K562 (cell line): ENCODE measurements around the gene BEST4. TPM values are rescaled to one million over a fixed set of nuclear protein-coding genes. Genes with fewer than 3 reads are reported as not detected.

Experiments
- ATAC-seq: fragments of 200-7000 bp; cut with Tn5 transposase; 3 replicates; pipeline ENCODE4 v1.9.1; 2020; ENCODE audit warnings: moderate library complexity
- BruUV-seq: library from RNA; stranded (reverse); fragments of 400-500 nt; replicated peaks from 2 replicates; lab custom pipeline; 2021; lab: Mats Ljungman, UMichigan
- CTCF ChIA-PET: fragments of 300-600 bp; formaldehyde crosslinking; extraction: SDS; loops from one replicate; lab custom pipeline; 2021; ENCODE audit warnings: low intra/inter-chr PET ratio; lab: Yijun Ruan, JAX
- POLR2A ChIA-PET: fragments of 300-600, 350-650 bp; sonication (Branson Sonifier 250); formaldehyde crosslinking; extraction: SDS; loops from one replicate; lab custom pipeline; 2021; ENCODE audit warnings: antibody characterized with exemption, inconsistent platforms; lab: Yijun Ruan, JAX
- DNase-seq, 4 experiments: peaks; one replicate each; pipeline versions ENCODE4 v3.0.0 to v3.0.0-alpha.2; 2011 to 2018; ENCODE audit warnings: low spot score in 3 of 4, mixed read lengths in 3 of 4; ENCODE audit errors: extremely low read depth in 1 of 4
- FAIRE-seq: peaks from 2 replicates; lab custom pipeline; 2011; peaks lifted over from hg19 to GRCh38; lab: Jason Lieb, UNC
- H2AFZ ChIP-seq: 2 replicates; pipeline ENCODE4 v1.6.0; 2011; ENCODE audit warnings: low read depth, low read length, control low read depth, inconsistent platforms
- H3K27ac ChIP-seq: fragments of 200-600 bp; 3 replicates; pipeline ENCODE4 v1.8.0; 2011; ENCODE audit warnings: low read depth, mild to moderate bottlenecking, control low read depth, inconsistent platforms, low read length, moderate library complexity, mixed read lengths; ENCODE audit errors: extremely low read depth
- H3K27me3 ChIP-seq, 2 experiments: fragments of 300-600 bp in 1 of 2; 2 replicates in 1 of 2; 3 replicates in 1 of 2; pipeline versions ENCODE4 v1.6.0 to v1.8.0; 2011; ENCODE audit warnings: inconsistent platforms in 2 of 2, low read length in 2 of 2, mild to moderate bottlenecking in 1 of 2, mixed read lengths in 1 of 2, moderate library complexity in 1 of 2; ENCODE audit not compliant: control insufficient read depth in 2 of 2, insufficient read depth in 2 of 2
- H3K36me3 ChIP-seq: fragments of 300-600 bp; 3 replicates; pipeline ENCODE4 v1.8.0; 2011; ENCODE audit warnings: mild to moderate bottlenecking, low read length, inconsistent platforms; ENCODE audit not compliant: control insufficient read depth, insufficient read depth
- H3K4me1 ChIP-seq, 2 experiments: fragments of 200-600 bp in 1 of 2; replicated peaks in 1 of 2; 2 replicates in 1 of 2; 3 replicates in 1 of 2; pipeline versions ENCODE4 v1.5.1 to v1.8.0; 2011; ENCODE audit warnings: inconsistent platforms in 2 of 2, low read length in 2 of 2, mild to moderate bottlenecking in 1 of 2, mixed read lengths in 1 of 2, moderate library complexity in 1 of 2; ENCODE audit not compliant: control insufficient read depth in 2 of 2, insufficient read depth in 2 of 2
- H3K4me2 ChIP-seq: 2 replicates; pipeline ENCODE4 v1.6.1; 2011; ENCODE audit warnings: low read length, control low read depth, inconsistent platforms, mixed read lengths; ENCODE audit not compliant: insufficient read depth
- H3K4me3 ChIP-seq: fragments of 200-600 bp; sonication (generic), shearing (Covaris generic); 2 replicates; pipeline ENCODE4 v1.5.1; 2016; ENCODE audit warnings: control low read depth, inconsistent platforms
- H3K79me2 ChIP-seq: fragments of 200-600 bp; 3 replicates; pipeline ENCODE4 v1.8.0; 2011; ENCODE audit warnings: low read length, inconsistent platforms; ENCODE audit not compliant: control insufficient read depth, insufficient read depth
- H3K9ac ChIP-seq, 2 experiments: 2 replicates each; pipeline versions ENCODE4 v1.6.0 to v1.6.1; 2011; ENCODE audit warnings: low read depth in 2 of 2, low read length in 2 of 2, control low read depth in 1 of 2, inconsistent platforms in 1 of 2, mild to moderate bottlenecking in 1 of 2, mixed read lengths in 1 of 2; ENCODE audit not compliant: insufficient read depth in 1 of 2
- H3K9me1 ChIP-seq: one replicate; pipeline ENCODE4 v1.6.0; 2011; ENCODE audit warnings: inconsistent platforms, mild to moderate bottlenecking, low read length, moderate library complexity; ENCODE audit not compliant: control insufficient read depth, insufficient read depth
- H3K9me3 ChIP-seq: replicated peaks from 2 replicates; pipeline ENCODE4 v1.5.1; 2011; ENCODE audit warnings: low read depth, low read length, inconsistent platforms; ENCODE audit not compliant: control insufficient read depth, insufficient read depth
- H4K20me1 ChIP-seq: replicated peaks from 2 replicates; pipeline ENCODE4 v1.6.1; 2011; ENCODE audit warnings: low read length, inconsistent platforms, mixed read lengths; ENCODE audit not compliant: control insufficient read depth, insufficient read depth
- CSDE1 ChIP-seq, 2 experiments: fragments of 450-650 bp; IDR thresholded peaks; 2 replicates each; pipeline ENCODE4 v1.6.1; 2016; ENCODE audit warnings: mild to moderate bottlenecking in 1 of 2
- ERF ChIP-seq: fragments of 450-650 bp; formaldehyde crosslinking; IDR thresholded peaks from 2 replicates; pipeline ENCODE4 v1.4.0; 2020; ENCODE audit warnings: mild to moderate bottlenecking, mixed read lengths
- HNRNPK ChIP-seq: fragments of 200-400 bp; formaldehyde crosslinking; IDR thresholded peaks from one replicate; pipeline ENCODE4 v1.6.1; 2018; ENCODE audit warnings: mild to moderate bottlenecking, low read depth, low read length; ENCODE audit not compliant: poor library complexity, severe bottlenecking
- KDM1A ChIP-seq, 2 experiments: fragments of 450-650 bp; IDR thresholded peaks; 2 replicates each; pipeline ENCODE4 v1.6.1; 2016; ENCODE audit warnings: mild to moderate bottlenecking in 2 of 2
- KLF6 ChIP-seq: fragments of 250-450 bp; sonication (Bioruptor Pico); IDR thresholded peaks from 2 replicates; pipeline ENCODE4 v1.4.0; 2020; ENCODE audit warnings: mild to moderate bottlenecking, moderate library complexity, borderline replicate concordance
- MEIS2 ChIP-seq: fragments of 450-650 bp; IDR thresholded peaks from 2 replicates; pipeline ENCODE4 v1.6.1; 2014; ENCODE audit warnings: mild to moderate bottlenecking; ENCODE audit not compliant: partially characterized antibody
- NFE2 ChIP-seq: IDR thresholded peaks from 2 replicates; pipeline ENCODE4 v1.6.1; 2014; ENCODE audit warnings: antibody characterized with exemption, low read depth
- YY1 ChIP-seq, 3 experiments: IDR thresholded peaks; 2 replicates each; pipeline ENCODE4 v1.6.1; 2011; ENCODE audit warnings: low read length in 2 of 3, mild to moderate bottlenecking in 2 of 3, moderate library complexity in 2 of 3, borderline replicate concordance in 1 of 3, control low read depth in 1 of 3, low read depth in 1 of 3; ENCODE audit not compliant: insufficient read depth in 3 of 3, insufficient replicate concordance in 2 of 3, control insufficient read depth in 1 of 3, insufficient read length in 1 of 3; ENCODE audit errors: extremely low read depth in 1 of 3
- WGBS: fragments of 100-300 bp; shearing (Covaris generic); methylation state at CpG from one replicate; pipeline ENCODE4 v1.1.6; 2016; ENCODE audit warnings: low coverage, mixed read lengths; ENCODE audit not compliant: insufficient coverage; ENCODE audit errors: missing lambda C conversion rate; 5-methylcytosine and 5-hydroxymethylcytosine counted together
- in situ Hi-C: fragments of 300-500 bp; cut with MboI; formaldehyde crosslinking; loops from 4 replicates; pipeline ENCODE4 v1.15.0; 2018; ENCODE audit warnings: inconsistent platforms, mixed read lengths
- intact Hi-C: fragments of 100-400 bp; cut with micrococcal nuclease; formaldehyde crosslinking; loops from 2 replicates; pipeline ENCODE4 v1.14.2; 2022
- polyA plus RNA-seq, 8 experiments: library from polyadenylated mRNA; depleted of rRNA in 4 of 8; stranded (reverse) in 5 of 8; unstranded in 3 of 8; fragments of >200 nt; fragmentation: Nextera tagmentation in 2 of 8; fragmentation: Illumina TruSeq in 1 of 8; extraction: Ambion mirVana in 2 of 8; extraction: Trizol in 1 of 8; gene quantifications; 2 replicates each; pipeline versions ENCODE4 v1.2.1 to v1.2.3, GENCODE V29; 2011 to 2014; ENCODE audit warnings: inconsistent platforms in 1 of 8, missing spikeins in 1 of 8
- total RNA-seq, 7 experiments: library from RNA; depleted of rRNA in 6 of 7; stranded (reverse); fragments of >200 nt in 6 of 7; fragmentation: Illumina TruSeq in 2 of 7; extraction: Trizol in 2 of 7; gene quantifications; 2 replicates each; pipeline versions ENCODE4 v1.2.1 to v1.2.3, GENCODE V29; 2011 to 2021; ENCODE audit warnings: low replicate concordance in 1 of 7
- TF ChIP-seq, protein P1 (sequence below): fragments of 450-650 bp; formaldehyde crosslinking; IDR thresholded peaks from 2 replicates; pipeline ENCODE4 v1.4.0; 2020; ENCODE audit warnings: mild to moderate bottlenecking, moderate library complexity
- TF ChIP-seq, protein P2 (sequence below): sonication (generic); formaldehyde crosslinking; IDR thresholded peaks from 2 replicates; pipeline ENCODE4 v1.8.1; 2023; ENCODE audit warnings: mild to moderate bottlenecking, missing genetic modification reagents
- TF ChIP-seq, protein P3 (sequence below): sonication (generic); formaldehyde crosslinking; IDR thresholded peaks from 2 replicates; pipeline ENCODE4 v1.8.1; 2023; ENCODE audit warnings: missing genetic modification reagents, mild to moderate bottlenecking, borderline replicate concordance

BEST4 gene
- total and polyA plus RNA-seq, 9 of the 15 experiments (the other 6 are each of a cell fraction or from before 2014, with no cell fraction given), result 0.07 to 0.11 TPM; not detected in 7

DNA sequence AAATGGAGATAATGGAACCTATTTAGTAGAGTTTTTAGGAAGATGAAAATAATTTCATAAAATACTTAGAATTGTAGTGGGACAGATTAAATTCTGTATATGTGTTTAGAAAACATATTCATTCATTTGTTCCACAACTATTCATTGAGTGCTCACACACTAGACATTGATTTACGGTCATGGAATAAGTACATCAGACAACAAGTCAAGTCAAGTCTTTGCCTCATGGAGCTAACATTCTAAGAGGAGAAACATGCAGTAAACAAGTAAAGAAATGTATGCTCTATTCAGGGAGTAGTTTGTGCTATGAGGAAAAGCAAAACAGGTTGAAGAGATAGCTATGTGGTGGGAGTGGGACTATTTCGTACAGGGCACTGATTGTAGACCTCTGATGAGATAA, 29.3 kb upstream of the BEST4 start:
- ChIA-PET POLR2A (interaction anchor here (1.0 to 9.2 kb wide), 10 partner anchors 13 to 522 kb away, joined by 3 to 594 read pairs (median 94); partner anchors contain the start of genes BEST4, BTBD19, DYNLT4 and EIF2B3), CTCF (no interaction called here)
- no peaks in the 10 kb centered on the region for H3K36me3 ChIP-seq
- H3K27me3 ChIP-seq, result no peaks in the 10 kb centered on the region
- no peak for DNase-seq
- 37% methylated on average over 2 of the region's 2 CpGs for WGBS
- no peak for ATAC-seq
- H2AFZ ChIP-seq, result no peak overlapping the region
- H4K20me1 ChIP-seq, result no peaks in the 10 kb centered on the region
- H3K4me3 ChIP-seq, result no peak overlapping the region
- no peaks in the 10 kb centered on the region for H3K79me2 ChIP-seq
- no peaks in the 10 kb centered on the region for H3K9me1 ChIP-seq
- H3K9me3 ChIP-seq, result no peaks in the 10 kb centered on the region; the same call in 1 of the 2 replicates
- in situ Hi-C loops, result no loop called here
- H3K4me1 ChIP-seq, result peaks cover 13 to 31% of the 10 kb centered on the region in 2 experiments
- intact Hi-C loops, result loop anchor here (5.0 kb wide), 1 partner anchor 40 kb away; the partner anchor contains the start of gene RPS8
- no TSS peak for BruUV-seq
- no peak overlapping the region for H3K4me2 ChIP-seq
- no peak for FAIRE-seq
- no peak overlapping the region for H3K27ac ChIP-seq
- no peak overlapping the region for H3K9ac ChIP-seq
- TF ChIP-seq, protein P1, sequence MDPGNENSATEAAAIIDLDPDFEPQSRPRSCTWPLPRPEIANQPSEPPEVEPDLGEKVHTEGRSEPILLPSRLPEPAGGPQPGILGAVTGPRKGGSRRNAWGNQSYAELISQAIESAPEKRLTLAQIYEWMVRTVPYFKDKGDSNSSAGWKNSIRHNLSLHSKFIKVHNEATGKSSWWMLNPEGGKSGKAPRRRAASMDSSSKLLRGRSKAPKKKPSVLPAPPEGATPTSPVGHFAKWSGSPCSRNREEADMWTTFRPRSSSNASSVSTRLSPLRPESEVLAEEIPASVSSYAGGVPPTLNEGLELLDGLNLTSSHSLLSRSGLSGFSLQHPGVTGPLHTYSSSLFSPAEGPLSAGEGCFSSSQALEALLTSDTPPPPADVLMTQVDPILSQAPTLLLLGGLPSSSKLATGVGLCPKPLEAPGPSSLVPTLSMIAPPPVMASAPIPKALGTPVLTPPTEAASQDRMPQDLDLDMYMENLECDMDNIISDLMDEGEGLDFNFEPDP (CRISPR knock-in tag), result no peak
- TF ChIP-seq MEIS2 (peak; percentile 54), CSDE1 (IDR thresholded peaks at IDR 0.05) (no peak), YY1 (IDR thresholded peaks at IDR 0.05; ENCODE audit: borderline replicate concordance in 1 of 3, control insufficient read depth in 1 of 3, extremely low read depth in 1 of 3, insufficient read depth in 3 of 3, insufficient read length in 1 of 3, insufficient replicate concordance in 2 of 3, low read depth in 1 of 3, low read length in 2 of 3) (no peak), HNRNPK (no peak), NFE2 (no peak), KDM1A (IDR thresholded peaks at IDR 0.05) (0 out of 4 replicates have a peak, but pooled peaks of 1 of the 2 experiments have one; percentile 19), ERF (CRISPR knock-in tag) (no peak), KLF6 (CRISPR knock-in tag) (no peak)
- TF ChIP-seq, protein P2, sequence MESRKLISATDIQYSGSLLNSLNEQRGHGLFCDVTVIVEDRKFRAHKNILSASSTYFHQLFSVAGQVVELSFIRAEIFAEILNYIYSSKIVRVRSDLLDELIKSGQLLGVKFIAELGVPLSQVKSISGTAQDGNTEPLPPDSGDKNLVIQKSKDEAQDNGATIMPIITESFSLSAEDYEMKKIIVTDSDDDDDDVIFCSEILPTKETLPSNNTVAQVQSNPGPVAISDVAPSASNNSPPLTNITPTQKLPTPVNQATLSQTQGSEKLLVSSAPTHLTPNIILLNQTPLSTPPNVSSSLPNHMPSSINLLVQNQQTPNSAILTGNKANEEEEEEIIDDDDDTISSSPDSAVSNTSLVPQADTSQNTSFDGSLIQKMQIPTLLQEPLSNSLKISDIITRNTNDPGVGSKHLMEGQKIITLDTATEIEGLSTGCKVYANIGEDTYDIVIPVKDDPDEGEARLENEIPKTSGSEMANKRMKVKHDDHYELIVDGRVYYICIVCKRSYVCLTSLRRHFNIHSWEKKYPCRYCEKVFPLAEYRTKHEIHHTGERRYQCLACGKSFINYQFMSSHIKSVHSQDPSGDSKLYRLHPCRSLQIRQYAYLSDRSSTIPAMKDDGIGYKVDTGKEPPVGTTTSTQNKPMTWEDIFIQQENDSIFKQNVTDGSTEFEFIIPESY (CRISPR knock-in tag), result no peak
- TF ChIP-seq, protein P3, sequence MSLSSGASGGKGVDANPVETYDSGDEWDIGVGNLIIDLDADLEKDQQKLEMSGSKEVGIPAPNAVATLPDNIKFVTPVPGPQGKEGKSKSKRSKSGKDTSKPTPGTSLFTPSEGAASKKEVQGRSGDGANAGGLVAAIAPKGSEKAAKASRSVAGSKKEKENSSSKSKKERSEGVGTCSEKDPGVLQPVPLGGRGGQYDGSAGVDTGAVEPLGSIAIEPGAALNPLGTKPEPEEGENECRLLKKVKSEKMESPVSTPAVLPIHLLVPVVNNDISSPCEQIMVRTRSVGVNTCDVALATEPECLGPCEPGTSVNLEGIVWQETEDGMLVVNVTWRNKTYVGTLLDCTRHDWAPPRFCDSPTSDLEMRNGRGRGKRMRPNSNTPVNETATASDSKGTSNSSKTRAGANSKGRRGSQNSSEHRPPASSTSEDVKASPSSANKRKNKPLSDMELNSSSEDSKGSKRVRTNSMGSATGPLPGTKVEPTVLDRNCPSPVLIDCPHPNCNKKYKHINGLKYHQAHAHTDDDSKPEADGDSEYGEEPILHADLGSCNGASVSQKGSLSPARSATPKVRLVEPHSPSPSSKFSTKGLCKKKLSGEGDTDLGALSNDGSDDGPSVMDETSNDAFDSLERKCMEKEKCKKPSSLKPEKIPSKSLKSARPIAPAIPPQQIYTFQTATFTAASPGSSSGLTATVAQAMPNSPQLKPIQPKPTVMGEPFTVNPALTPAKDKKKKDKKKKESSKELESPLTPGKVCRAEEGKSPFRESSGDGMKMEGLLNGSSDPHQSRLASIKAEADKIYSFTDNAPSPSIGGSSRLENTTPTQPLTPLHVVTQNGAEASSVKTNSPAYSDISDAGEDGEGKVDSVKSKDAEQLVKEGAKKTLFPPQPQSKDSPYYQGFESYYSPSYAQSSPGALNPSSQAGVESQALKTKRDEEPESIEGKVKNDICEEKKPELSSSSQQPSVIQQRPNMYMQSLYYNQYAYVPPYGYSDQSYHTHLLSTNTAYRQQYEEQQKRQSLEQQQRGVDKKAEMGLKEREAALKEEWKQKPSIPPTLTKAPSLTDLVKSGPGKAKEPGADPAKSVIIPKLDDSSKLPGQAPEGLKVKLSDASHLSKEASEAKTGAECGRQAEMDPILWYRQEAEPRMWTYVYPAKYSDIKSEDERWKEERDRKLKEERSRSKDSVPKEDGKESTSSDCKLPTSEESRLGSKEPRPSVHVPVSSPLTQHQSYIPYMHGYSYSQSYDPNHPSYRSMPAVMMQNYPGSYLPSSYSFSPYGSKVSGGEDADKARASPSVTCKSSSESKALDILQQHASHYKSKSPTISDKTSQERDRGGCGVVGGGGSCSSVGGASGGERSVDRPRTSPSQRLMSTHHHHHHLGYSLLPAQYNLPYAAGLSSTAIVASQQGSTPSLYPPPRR (CRISPR knock-in tag), result no peak
